ENCODE data around the gene SHOC2.

Gene SHOC2

DNA sequence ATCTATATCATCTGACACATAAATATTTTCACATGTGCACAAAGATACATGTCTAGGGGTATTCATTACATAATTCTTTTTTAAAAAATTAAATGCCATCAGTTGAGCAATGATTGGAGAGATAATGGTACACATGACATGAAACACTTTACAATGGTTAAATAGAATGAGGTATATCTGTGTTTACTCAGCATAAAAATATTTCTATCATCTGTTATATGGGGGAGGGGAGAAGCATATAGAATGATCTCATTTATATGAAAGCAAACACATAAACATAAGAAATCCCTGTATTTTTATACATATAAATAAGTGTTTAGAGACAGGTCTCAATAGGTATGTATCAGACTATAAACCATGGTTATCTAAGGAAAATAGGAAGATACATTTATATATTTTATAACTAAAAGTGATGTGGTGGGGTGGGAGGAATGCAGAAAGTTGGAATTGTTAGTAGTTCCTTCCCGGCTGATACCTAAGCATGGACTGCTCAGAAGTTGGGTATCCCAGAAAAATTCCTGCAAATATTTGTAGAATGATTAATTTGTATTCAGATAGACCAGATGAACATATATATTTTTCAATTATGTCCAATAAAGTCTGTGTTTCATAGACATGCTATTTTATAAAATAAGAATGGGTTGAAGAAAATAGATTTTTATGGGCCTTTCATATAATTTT, 75.1 kb downstream of the SHOC2 start:
- TF ChIP-seq EZH2 (IDR thresholded peaks at IDR 0.05; ENCODE audit: borderline replicate concordance, low read length) = no peak
- TF ChIP-seq, protein P1, sequence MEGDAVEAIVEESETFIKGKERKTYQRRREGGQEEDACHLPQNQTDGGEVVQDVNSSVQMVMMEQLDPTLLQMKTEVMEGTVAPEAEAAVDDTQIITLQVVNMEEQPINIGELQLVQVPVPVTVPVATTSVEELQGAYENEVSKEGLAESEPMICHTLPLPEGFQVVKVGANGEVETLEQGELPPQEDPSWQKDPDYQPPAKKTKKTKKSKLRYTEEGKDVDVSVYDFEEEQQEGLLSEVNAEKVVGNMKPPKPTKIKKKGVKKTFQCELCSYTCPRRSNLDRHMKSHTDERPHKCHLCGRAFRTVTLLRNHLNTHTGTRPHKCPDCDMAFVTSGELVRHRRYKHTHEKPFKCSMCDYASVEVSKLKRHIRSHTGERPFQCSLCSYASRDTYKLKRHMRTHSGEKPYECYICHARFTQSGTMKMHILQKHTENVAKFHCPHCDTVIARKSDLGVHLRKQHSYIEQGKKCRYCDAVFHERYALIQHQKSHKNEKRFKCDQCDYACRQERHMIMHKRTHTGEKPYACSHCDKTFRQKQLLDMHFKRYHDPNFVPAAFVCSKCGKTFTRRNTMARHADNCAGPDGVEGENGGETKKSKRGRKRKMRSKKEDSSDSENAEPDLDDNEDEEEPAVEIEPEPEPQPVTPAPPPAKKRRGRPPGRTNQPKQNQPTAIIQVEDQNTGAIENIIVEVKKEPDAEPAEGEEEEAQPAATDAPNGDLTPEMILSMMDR (IDR thresholded peaks at IDR 0.05; ENCODE audit: low read length) = no peak
- no peaks in the 10 kb centered on the region for H3K27me3 ChIP-seq (ENCODE audit: insufficient read depth, low read length)

DNA sequence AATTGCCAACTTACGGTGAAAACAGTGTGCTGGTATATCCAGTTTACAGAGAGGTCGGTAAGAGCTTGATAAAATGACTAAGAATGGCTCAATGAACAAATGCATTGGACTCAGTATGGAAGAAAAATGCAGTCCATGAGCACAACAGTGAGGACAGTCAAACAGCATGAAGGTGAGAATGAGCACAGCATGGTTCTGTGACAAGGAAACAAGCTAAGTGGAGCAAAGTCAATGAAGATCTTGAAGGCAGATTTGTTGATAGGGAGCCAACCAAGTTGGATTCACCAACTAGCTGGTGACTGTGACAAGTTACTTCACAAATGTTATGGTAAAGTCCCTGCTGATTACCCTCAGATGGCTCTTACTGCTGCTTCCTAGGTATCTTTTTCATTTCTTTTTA, 75.9 kb downstream of the SHOC2 start:
- Histone ChIP-seq H4K20me1 (ENCODE audit: insufficient read depth, low read length) (no peaks in the 10 kb centered on the region), H3K79me2 (ENCODE audit: insufficient read depth, low read length) (0 out of 2 replicates have a peak, but pooled peaks cover 12% of the 10 kb centered on the region), H3K4me1 (ENCODE audit: insufficient read depth, low read length, severe bottlenecking) (no peaks in the 10 kb centered on the region), H3K9ac (ENCODE audit: low read length) (no peak overlapping the region), H3K9me2 (ENCODE audit: low read depth, low read length) (no peaks in the 10 kb centered on the region), H2AFZ (ENCODE audit: low read length) (no peak overlapping the region), H3K36me3 (ENCODE audit: insufficient read depth, low read length) (peaks cover 32% of the 10 kb centered on the region; the same call in 1 of the 2 replicates), H3K4me2 (ENCODE audit: low read length) (no peak overlapping the region), H3K9me3 (ENCODE audit: low read length) (no peaks in the 10 kb centered on the region), H3K4me3 (ENCODE audit: low read depth, low read length, poor library complexity, severe bottlenecking) (no peak overlapping the region), H3F3A (ENCODE audit: insufficient read depth, low read length) (no peaks in the 10 kb centered on the region), H3K27me3 (ENCODE audit: insufficient read depth, low read length) (no peaks in the 10 kb centered on the region), H3K27ac (ENCODE audit: low read depth, low read length, poor library complexity, severe bottlenecking) (no peak overlapping the region)
- TF ChIP-seq EZH2 (IDR thresholded peaks at IDR 0.05; ENCODE audit: borderline replicate concordance, low read length) = no peak
- TF ChIP-seq, protein P1 (IDR thresholded peaks at IDR 0.05; ENCODE audit: low read length) = no peak

More for the DNA sequence above, 75.1 kb downstream of the SHOC2 start:
- Histone ChIP-seq H3K36me3 (ENCODE audit: insufficient read depth, low read length) (peaks cover 33% of the 10 kb centered on the region), H3F3A (ENCODE audit: insufficient read depth, low read length) (no peaks in the 10 kb centered on the region), H3K4me2 (ENCODE audit: low read length) (no peak overlapping the region), H3K9ac (ENCODE audit: low read length) (no peak overlapping the region), H2AFZ (ENCODE audit: low read length) (no peak overlapping the region), H3K9me2 (ENCODE audit: low read depth, low read length) (no peaks in the 10 kb centered on the region), H4K20me1 (ENCODE audit: insufficient read depth, low read length) (no peaks in the 10 kb centered on the region), H3K79me2 (ENCODE audit: insufficient read depth, low read length) (0 out of 2 replicates have a peak, but pooled peaks cover 12% of the 10 kb centered on the region), H3K27ac (ENCODE audit: low read depth, low read length, poor library complexity, severe bottlenecking) (no peak overlapping the region), H3K4me1 (ENCODE audit: insufficient read depth, low read length, severe bottlenecking) (no peaks in the 10 kb centered on the region), H3K4me3 (ENCODE audit: low read depth, low read length, poor library complexity, severe bottlenecking) (no peak overlapping the region), H3K9me3 (ENCODE audit: low read length) (no peaks in the 10 kb centered on the region)

DNA sequence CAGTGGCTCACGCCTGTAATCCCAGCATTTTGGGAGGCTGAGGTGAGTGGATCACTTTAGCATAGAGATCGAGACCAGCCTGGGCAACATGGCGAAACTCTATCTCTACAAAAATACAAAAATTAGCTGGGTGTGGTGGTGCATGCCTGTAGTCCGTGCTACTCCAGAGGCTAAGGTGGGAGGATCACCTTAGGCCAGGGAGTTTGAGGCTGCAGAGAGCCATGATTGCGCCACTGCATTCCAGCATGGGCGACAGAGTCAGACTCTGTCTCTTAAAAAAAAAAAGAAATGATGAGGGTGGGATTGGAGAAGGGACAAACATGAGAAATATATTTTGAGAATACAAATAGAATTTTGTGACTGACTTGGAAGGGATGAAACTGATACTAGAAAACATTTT, 76.9 kb downstream of the SHOC2 start:
- Histone ChIP-seq H3F3A (ENCODE audit: insufficient read depth, low read length) (no peaks in the 10 kb centered on the region), H3K4me2 (ENCODE audit: low read length) (no peak overlapping the region), H3K4me3 (ENCODE audit: low read depth, low read length, poor library complexity, severe bottlenecking) (no peak overlapping the region), H3K36me3 (ENCODE audit: insufficient read depth, low read length) (peaks cover 38% of the 10 kb centered on the region), H2AFZ (ENCODE audit: low read length) (no peak overlapping the region), H3K9me2 (ENCODE audit: low read depth, low read length) (no peaks in the 10 kb centered on the region), H3K4me1 (ENCODE audit: insufficient read depth, low read length, severe bottlenecking) (no peaks in the 10 kb centered on the region), H3K27ac (ENCODE audit: low read depth, low read length, poor library complexity, severe bottlenecking) (no peak overlapping the region), H3K9ac (ENCODE audit: low read length) (no peak overlapping the region), H3K79me2 (ENCODE audit: insufficient read depth, low read length) (0 out of 2 replicates have a peak, but pooled peaks cover 12% of the 10 kb centered on the region), H3K9me3 (ENCODE audit: low read length) (no peaks in the 10 kb centered on the region), H4K20me1 (ENCODE audit: insufficient read depth, low read length) (no peaks in the 10 kb centered on the region), H3K27me3 (ENCODE audit: insufficient read depth, low read length) (no peaks in the 10 kb centered on the region)
- TF ChIP-seq, protein P1 (IDR thresholded peaks at IDR 0.05; ENCODE audit: low read length) = no peak
- no peak for TF ChIP-seq EZH2 (IDR thresholded peaks at IDR 0.05; ENCODE audit: borderline replicate concordance, low read length)

All from OCI-LY1 (cell line).